H1 (cell line): ENCODE data around the gene TRAPPC6A. TPM values are rescaled to one million over a fixed set of nuclear protein-coding genes. Genes with fewer than 3 reads are reported as not detected.

Experiments used
- BCL11A ChIP-seq, 2 experiments: IDR thresholded peaks; one replicate each; pipeline ENCODE4 v1.6.1; 2011; ENCODE audit warnings: low read depth in 2 of 2, low read length in 2 of 2, mild to moderate bottlenecking in 2 of 2
- EP300 ChIP-seq, 2 experiments: IDR thresholded peaks; 1 replicate in 1 of 2; 2 replicates in 1 of 2; pipeline ENCODE4 v1.6.1; 2011 to 2012; ENCODE audit warnings: low read depth in 2 of 2, low read length in 2 of 2, mild to moderate bottlenecking in 2 of 2, borderline replicate concordance in 1 of 2, inconsistent platforms in 1 of 2, moderate library complexity in 1 of 2
- JUN ChIP-seq: IDR thresholded peaks from 2 replicates; pipeline ENCODE4 v1.6.1; 2011; ENCODE audit warnings: low read depth, mild to moderate bottlenecking, improper control_type of control experiment, low read length
- JUND ChIP-seq: IDR thresholded peaks from 2 replicates; pipeline ENCODE4 v1.6.1; 2011; ENCODE audit warnings: mild to moderate bottlenecking, improper control_type of control experiment, low read length
- KDM1A ChIP-seq: fragments of 200-600, 300-600 bp; sonication (generic); IDR thresholded peaks from 2 replicates; pipeline ENCODE4 v1.7.1; 2016; ENCODE audit warnings: mild to moderate bottlenecking, low read length, borderline replicate concordance
- MAFK ChIP-seq: IDR thresholded peaks from 2 replicates; pipeline ENCODE4 v1.6.1; 2012; ENCODE audit warnings: low read depth, mild to moderate bottlenecking, improper control_type of control experiment, low read length
- PHF8 ChIP-seq: fragments of 200-600 bp; sonication (generic); conservative IDR thresholded peaks from 2 replicates; pipeline ENCODE4 v1.7.1; 2012; ENCODE audit warnings: low read depth, mild to moderate bottlenecking, inconsistent platforms, low read length, moderate library complexity
- POLR2AphosphoS5 ChIP-seq: IDR thresholded peaks from 2 replicates; pipeline ENCODE4 v1.6.1; 2011; ENCODE audit warnings: low read depth, low read length
- SIN3A ChIP-seq, 2 experiments: IDR thresholded peaks in 1 of 2; conservative IDR thresholded peaks in 1 of 2; 2 replicates each; pipeline ENCODE4 v1.6.1; 2011 to 2012; ENCODE audit warnings: low read length in 2 of 2, improper control_type of control experiment in 1 of 2, low read depth in 1 of 2, mild to moderate bottlenecking in 1 of 2
- TAF7 ChIP-seq: optimal IDR thresholded peaks from 2 replicates; pipeline ENCODE3; 2011; ENCODE audit warnings: low read depth, mild to moderate bottlenecking, inconsistent platforms, low read length, moderate library complexity, borderline replicate concordance
- TBP ChIP-seq: IDR thresholded peaks from 2 replicates; pipeline ENCODE4 v1.6.1; 2011; ENCODE audit warnings: low read depth, low read length, improper control_type of control experiment
- polyA plus RNA-seq, 7 experiments: library from polyadenylated mRNA; depleted of rRNA in 3 of 7; stranded (reverse) in 5 of 7; unstranded in 2 of 7; fragments of >200 nt in 5 of 7; fragments of 200-250 nt in 2 of 7; gene quantifications; 1 replicate in 5 of 7; 2 replicates in 1 of 7; 4 replicates in 1 of 7; pipeline versions ENCODE4 v1.2.1 to v1.2.3, GENCODE V29; 2011 to 2013; ENCODE audit warnings: missing spikeins in 2 of 7, mixed read lengths in 2 of 7
- total RNA-seq: library from RNA; stranded (reverse); fragmentation: NEBNext Ultra II Directional; extraction: Animal tissue kit (Norgen Biotek cat#: 25700); gene quantifications from 2 replicates; pipeline ENCODE4 v1.2.1, GENCODE V29; 2021
- TF ChIP-seq, protein P1 (sequence below): fragments of 300-600 bp; sonication (generic); IDR thresholded peaks from 2 replicates; pipeline ENCODE4 v1.7.1; 2012; ENCODE audit warnings: low read length, moderate library complexity, mild to moderate bottlenecking, inconsistent platforms; ENCODE audit not compliant: insufficient replicate concordance

Gene TRAPPC6A
- total and polyA plus RNA-seq, 2 of the 8 experiments (the other 6 are each of a cell fraction or from before 2014, with no cell fraction given) = 31.8 to 130 TPM

DNA sequence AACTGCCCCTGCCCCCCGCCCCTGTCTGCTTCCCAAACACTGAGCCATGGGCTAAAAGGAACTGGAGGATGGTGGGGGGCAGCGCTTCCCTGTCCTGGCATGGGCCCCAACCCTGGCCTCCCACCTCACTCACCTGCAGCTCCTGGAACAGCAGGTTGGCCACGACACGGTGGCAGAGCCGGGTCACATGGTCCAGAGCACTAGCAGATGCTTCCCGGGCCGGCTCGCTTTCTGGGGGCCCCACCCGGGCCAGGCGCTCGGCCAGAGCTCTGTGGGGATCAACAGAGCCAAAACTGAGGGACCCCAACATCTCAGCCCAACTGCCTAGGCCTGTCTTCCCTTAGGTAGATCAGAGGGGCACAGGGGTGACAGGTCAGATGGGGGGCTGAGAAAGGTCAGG lies 46.6 kb upstream of the TRAPPC6A start (continued):
- TF ChIP-seq, protein P1, sequence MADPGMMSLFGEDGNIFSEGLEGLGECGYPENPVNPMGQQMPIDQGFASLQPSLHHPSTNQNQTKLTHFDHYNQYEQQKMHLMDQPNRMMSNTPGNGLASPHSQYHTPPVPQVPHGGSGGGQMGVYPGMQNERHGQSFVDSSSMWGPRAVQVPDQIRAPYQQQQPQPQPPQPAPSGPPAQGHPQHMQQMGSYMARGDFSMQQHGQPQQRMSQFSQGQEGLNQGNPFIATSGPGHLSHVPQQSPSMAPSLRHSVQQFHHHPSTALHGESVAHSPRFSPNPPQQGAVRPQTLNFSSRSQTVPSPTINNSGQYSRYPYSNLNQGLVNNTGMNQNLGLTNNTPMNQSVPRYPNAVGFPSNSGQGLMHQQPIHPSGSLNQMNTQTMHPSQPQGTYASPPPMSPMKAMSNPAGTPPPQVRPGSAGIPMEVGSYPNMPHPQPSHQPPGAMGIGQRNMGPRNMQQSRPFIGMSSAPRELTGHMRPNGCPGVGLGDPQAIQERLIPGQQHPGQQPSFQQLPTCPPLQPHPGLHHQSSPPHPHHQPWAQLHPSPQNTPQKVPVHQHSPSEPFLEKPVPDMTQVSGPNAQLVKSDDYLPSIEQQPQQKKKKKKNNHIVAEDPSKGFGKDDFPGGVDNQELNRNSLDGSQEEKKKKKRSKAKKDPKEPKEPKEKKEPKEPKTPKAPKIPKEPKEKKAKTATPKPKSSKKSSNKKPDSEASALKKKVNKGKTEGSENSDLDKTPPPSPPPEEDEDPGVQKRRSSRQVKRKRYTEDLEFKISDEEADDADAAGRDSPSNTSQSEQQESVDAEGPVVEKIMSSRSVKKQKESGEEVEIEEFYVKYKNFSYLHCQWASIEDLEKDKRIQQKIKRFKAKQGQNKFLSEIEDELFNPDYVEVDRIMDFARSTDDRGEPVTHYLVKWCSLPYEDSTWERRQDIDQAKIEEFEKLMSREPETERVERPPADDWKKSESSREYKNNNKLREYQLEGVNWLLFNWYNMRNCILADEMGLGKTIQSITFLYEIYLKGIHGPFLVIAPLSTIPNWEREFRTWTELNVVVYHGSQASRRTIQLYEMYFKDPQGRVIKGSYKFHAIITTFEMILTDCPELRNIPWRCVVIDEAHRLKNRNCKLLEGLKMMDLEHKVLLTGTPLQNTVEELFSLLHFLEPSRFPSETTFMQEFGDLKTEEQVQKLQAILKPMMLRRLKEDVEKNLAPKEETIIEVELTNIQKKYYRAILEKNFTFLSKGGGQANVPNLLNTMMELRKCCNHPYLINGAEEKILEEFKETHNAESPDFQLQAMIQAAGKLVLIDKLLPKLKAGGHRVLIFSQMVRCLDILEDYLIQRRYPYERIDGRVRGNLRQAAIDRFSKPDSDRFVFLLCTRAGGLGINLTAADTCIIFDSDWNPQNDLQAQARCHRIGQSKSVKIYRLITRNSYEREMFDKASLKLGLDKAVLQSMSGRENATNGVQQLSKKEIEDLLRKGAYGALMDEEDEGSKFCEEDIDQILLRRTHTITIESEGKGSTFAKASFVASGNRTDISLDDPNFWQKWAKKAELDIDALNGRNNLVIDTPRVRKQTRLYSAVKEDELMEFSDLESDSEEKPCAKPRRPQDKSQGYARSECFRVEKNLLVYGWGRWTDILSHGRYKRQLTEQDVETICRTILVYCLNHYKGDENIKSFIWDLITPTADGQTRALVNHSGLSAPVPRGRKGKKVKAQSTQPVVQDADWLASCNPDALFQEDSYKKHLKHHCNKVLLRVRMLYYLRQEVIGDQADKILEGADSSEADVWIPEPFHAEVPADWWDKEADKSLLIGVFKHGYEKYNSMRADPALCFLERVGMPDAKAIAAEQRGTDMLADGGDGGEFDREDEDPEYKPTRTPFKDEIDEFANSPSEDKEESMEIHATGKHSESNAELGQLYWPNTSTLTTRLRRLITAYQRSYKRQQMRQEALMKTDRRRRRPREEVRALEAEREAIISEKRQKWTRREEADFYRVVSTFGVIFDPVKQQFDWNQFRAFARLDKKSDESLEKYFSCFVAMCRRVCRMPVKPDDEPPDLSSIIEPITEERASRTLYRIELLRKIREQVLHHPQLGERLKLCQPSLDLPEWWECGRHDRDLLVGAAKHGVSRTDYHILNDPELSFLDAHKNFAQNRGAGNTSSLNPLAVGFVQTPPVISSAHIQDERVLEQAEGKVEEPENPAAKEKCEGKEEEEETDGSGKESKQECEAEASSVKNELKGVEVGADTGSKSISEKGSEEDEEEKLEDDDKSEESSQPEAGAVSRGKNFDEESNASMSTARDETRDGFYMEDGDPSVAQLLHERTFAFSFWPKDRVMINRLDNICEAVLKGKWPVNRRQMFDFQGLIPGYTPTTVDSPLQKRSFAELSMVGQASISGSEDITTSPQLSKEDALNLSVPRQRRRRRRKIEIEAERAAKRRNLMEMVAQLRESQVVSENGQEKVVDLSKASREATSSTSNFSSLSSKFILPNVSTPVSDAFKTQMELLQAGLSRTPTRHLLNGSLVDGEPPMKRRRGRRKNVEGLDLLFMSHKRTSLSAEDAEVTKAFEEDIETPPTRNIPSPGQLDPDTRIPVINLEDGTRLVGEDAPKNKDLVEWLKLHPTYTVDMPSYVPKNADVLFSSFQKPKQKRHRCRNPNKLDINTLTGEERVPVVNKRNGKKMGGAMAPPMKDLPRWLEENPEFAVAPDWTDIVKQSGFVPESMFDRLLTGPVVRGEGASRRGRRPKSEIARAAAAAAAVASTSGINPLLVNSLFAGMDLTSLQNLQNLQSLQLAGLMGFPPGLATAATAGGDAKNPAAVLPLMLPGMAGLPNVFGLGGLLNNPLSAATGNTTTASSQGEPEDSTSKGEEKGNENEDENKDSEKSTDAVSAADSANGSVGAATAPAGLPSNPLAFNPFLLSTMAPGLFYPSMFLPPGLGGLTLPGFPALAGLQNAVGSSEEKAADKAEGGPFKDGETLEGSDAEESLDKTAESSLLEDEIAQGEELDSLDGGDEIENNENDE = no peak
- TF ChIP-seq BCL11A (IDR thresholded peaks at IDR 0.05; ENCODE audit: low read depth in 2 of 2, low read length in 2 of 2) (no peak), EP300 (IDR thresholded peaks at IDR 0.05; ENCODE audit: borderline replicate concordance in 1 of 2, low read depth in 2 of 2, low read length in 2 of 2) (no peak), TBP (no peak), JUND (no peak), POLR2AphosphoS5 (no peak), TAF7 (no peak), KDM1A (no peak), JUN (no peak), PHF8 (no peak), SIN3A (conservative IDR thresholded peaks at IDR 0.05 in 1 of 2, IDR thresholded peaks at IDR 0.05 in 1 of 2; ENCODE audit: low read depth in 1 of 2, low read length in 2 of 2) (no peak), MAFK (no peak)
